H1 (cell line): ENCODE data around the gene BRI3BP. TPM values are rescaled to one million over a fixed set of nuclear protein-coding genes. Genes with fewer than 3 reads are reported as not detected.

Experiments used
- CTCF ChIA-PET: fragments of 300-600 bp; sonication (Branson Sonifier 250); formaldehyde crosslinking; loops from one replicate; lab custom pipeline; 2021; ENCODE audit not compliant: partially characterized antibody; lab: Charles Lee
- POLR2A ChIA-PET: fragments of 300-600 bp; sonication (Branson Sonifier 250); formaldehyde crosslinking; loops from one replicate; lab custom pipeline; 2021; ENCODE audit warnings: inconsistent platforms; ENCODE audit not compliant: partially characterized antibody; lab: Charles Lee
- DNase-seq, 2 experiments: peaks; one replicate each; pipeline versions ENCODE4 v3.0.0 to v3.0.0-alpha.2; 2010 to 2022; ENCODE audit warnings: low spot score in 2 of 2, low read depth in 1 of 2, mixed read lengths in 1 of 2
- FAIRE-seq: peaks from 2 replicates; lab custom pipeline; 2011; peaks lifted over from hg19 to GRCh38; lab: Jason Lieb, UNC
- H2AFZ ChIP-seq: 2 replicates; pipeline ENCODE4 v1.8.1; 2012; ENCODE audit warnings: low read length, inconsistent platforms
- H2AK5ac ChIP-seq: 2 replicates; pipeline ENCODE4 v1.6.1; 2013; ENCODE audit warnings: low read depth, low read length
- H2BK120ac ChIP-seq: replicated peaks from 2 replicates; pipeline ENCODE3; 2013; ENCODE audit warnings: low read depth, low read length, inconsistent platforms
- H2BK12ac ChIP-seq: 2 replicates; pipeline ENCODE4 v1.6.1; 2013; ENCODE audit warnings: low read depth, low read length
- H2BK15ac ChIP-seq: 2 replicates; pipeline ENCODE4 v1.6.1; 2013; ENCODE audit warnings: low read length
- H2BK20ac ChIP-seq: 2 replicates; pipeline ENCODE4 v1.6.1; 2013; ENCODE audit warnings: low read length
- H2BK5ac ChIP-seq: 2 replicates; pipeline ENCODE4 v1.6.1; 2013; ENCODE audit warnings: low read depth, low read length
- H3K14ac ChIP-seq: 2 replicates; pipeline ENCODE4 v1.6.1; 2013; ENCODE audit warnings: inconsistent platforms; ENCODE audit not compliant: insufficient read length
- H3K18ac ChIP-seq: 2 replicates; pipeline ENCODE4 v1.6.1; 2013; ENCODE audit warnings: low read length; ENCODE audit errors: extremely low read depth
- H3K23ac ChIP-seq: 2 replicates; pipeline ENCODE4 v1.6.1; 2013; ENCODE audit warnings: inconsistent platforms; ENCODE audit not compliant: insufficient read length
- H3K23me2 ChIP-seq: 2 replicates; pipeline ENCODE4 v1.6.1; 2013; ENCODE audit warnings: low read depth, low read length
- H3K27ac ChIP-seq: 2 replicates; pipeline ENCODE4 v1.6.1; 2011; ENCODE audit warnings: low read depth, low read length, inconsistent platforms
- H3K27me3 ChIP-seq, 4 experiments: replicated peaks in 1 of 4; 1 replicate in 1 of 4; 2 replicates in 3 of 4; pipeline versions ENCODE4 v1.6.1 to v1.8.1; 2011 to 2013; ENCODE audit warnings: low read length in 3 of 4, mild to moderate bottlenecking in 3 of 4, inconsistent platforms in 2 of 4, mixed read lengths in 2 of 4, moderate library complexity in 1 of 4; ENCODE audit not compliant: control insufficient read depth in 3 of 4, insufficient read depth in 3 of 4; ENCODE audit errors: extremely low read depth in 1 of 4
- H3K36me3 ChIP-seq, 4 experiments: 2 replicates each; pipeline versions ENCODE4 v1.6.1 to v1.8.1; 2011 to 2013; ENCODE audit warnings: mild to moderate bottlenecking in 4 of 4, low read length in 3 of 4, moderate library complexity in 2 of 4, control low read depth in 1 of 4, inconsistent platforms in 1 of 4; ENCODE audit not compliant: insufficient read depth in 4 of 4, control insufficient read depth in 2 of 4
- H3K4ac ChIP-seq: replicated peaks from 2 replicates; pipeline ENCODE3; 2013; ENCODE audit warnings: low read length, low read depth, mixed read lengths, inconsistent platforms; ENCODE audit not compliant: insufficient read length
- H3K4me1 ChIP-seq, 4 experiments: replicated peaks in 1 of 4; 1 replicate in 1 of 4; 2 replicates in 3 of 4; pipeline versions ENCODE4 v1.6.1 to v1.8.1; 2011 to 2013; ENCODE audit warnings: low read length in 3 of 4, inconsistent platforms in 2 of 4, mixed read lengths in 1 of 4; ENCODE audit not compliant: insufficient read depth in 4 of 4, control insufficient read depth in 3 of 4
- H3K4me2 ChIP-seq, 2 experiments: 2 replicates each; pipeline versions ENCODE4 v1.6.1 to v1.8.1; 2011 to 2013; ENCODE audit warnings: low read depth in 2 of 2, low read length in 2 of 2, control low read depth in 1 of 2, inconsistent platforms in 1 of 2, mild to moderate bottlenecking in 1 of 2; ENCODE audit not compliant: insufficient read depth in 1 of 2
- H3K4me3 ChIP-seq, 4 experiments: fragments of 200-600, 300-600 bp in 1 of 4; sonication (generic), shearing (Covaris generic), sonication (Bioruptor Twin) in 1 of 4; 2 replicates each; pipeline versions ENCODE4 v1.5.1 to v1.8.1; 2011 to 2016; ENCODE audit warnings: low read length in 4 of 4, low read depth in 3 of 4, control low read depth in 2 of 4, inconsistent platforms in 2 of 4, mild to moderate bottlenecking in 2 of 4, mixed read lengths in 1 of 4, moderate library complexity in 1 of 4; ENCODE audit not compliant: insufficient read depth in 2 of 4; ENCODE audit errors: extremely low read depth in 1 of 4
- H3K56ac ChIP-seq: replicated peaks from 2 replicates; pipeline ENCODE3; 2013; ENCODE audit warnings: low read depth, mild to moderate bottlenecking, mixed read lengths, low read length, inconsistent platforms; ENCODE audit not compliant: insufficient read length
- H3K79me1 ChIP-seq: 2 replicates; pipeline ENCODE4 v1.6.1; 2013; ENCODE audit warnings: low read depth, low read length, control low read depth
- H3K79me2 ChIP-seq, 2 experiments: 2 replicates each; pipeline versions ENCODE4 v1.6.1 to v1.8.1; 2012 to 2013; ENCODE audit warnings: low read length in 2 of 2, mild to moderate bottlenecking in 2 of 2, inconsistent platforms in 1 of 2; ENCODE audit not compliant: insufficient read depth in 2 of 2, control insufficient read depth in 1 of 2
- H3K9ac ChIP-seq, 4 experiments: replicated peaks in 1 of 4; 1 replicate in 1 of 4; 2 replicates in 3 of 4; pipeline versions ENCODE4 v1.6.1 to v1.8.1; 2011 to 2013; ENCODE audit warnings: low read depth in 3 of 4, low read length in 3 of 4, control low read depth in 2 of 4, mild to moderate bottlenecking in 2 of 4, moderate library complexity in 2 of 4, inconsistent platforms in 1 of 4; ENCODE audit errors: extremely low read depth in 1 of 4
- H3K9me3 ChIP-seq, 2 experiments: 2 replicates each; pipeline versions ENCODE4 v1.6.1 to v1.8.1; 2012 to 2013; ENCODE audit warnings: mild to moderate bottlenecking in 2 of 2, moderate library complexity in 2 of 2, control low read depth in 1 of 2, inconsistent platforms in 1 of 2, low read depth in 1 of 2, low read length in 1 of 2, mixed read lengths in 1 of 2; ENCODE audit not compliant: insufficient read depth in 2 of 2
- H4K20me1 ChIP-seq, 2 experiments: replicated peaks in 1 of 2; 2 replicates each; pipeline versions ENCODE3 to v1.8.1; 2011 to 2013; ENCODE audit warnings: inconsistent platforms in 2 of 2, low read length in 2 of 2, mild to moderate bottlenecking in 1 of 2; ENCODE audit not compliant: insufficient read depth in 2 of 2, control insufficient read depth in 1 of 2
- H4K5ac ChIP-seq: 2 replicates; pipeline ENCODE4 v1.6.1; 2013; ENCODE audit warnings: low read length, low read depth, mixed read lengths, inconsistent platforms; ENCODE audit not compliant: insufficient read length
- H4K8ac ChIP-seq: 2 replicates; pipeline ENCODE4 v1.8.0; 2013; ENCODE audit warnings: mild to moderate bottlenecking, moderate library complexity, low read length, inconsistent platforms; ENCODE audit not compliant: insufficient read depth; ENCODE audit errors: extremely low read depth
- H4K91ac ChIP-seq: replicated peaks from 2 replicates; pipeline ENCODE3; 2013; ENCODE audit warnings: low read length, mixed read lengths, inconsistent platforms; ENCODE audit not compliant: insufficient read length
- CBX8 ChIP-seq: fragments of 300-800, 300-1000 bp; sonication (generic); IDR thresholded peaks from 2 replicates; pipeline ENCODE4 v1.7.1; 2016; ENCODE audit warnings: low read depth, low read length, borderline replicate concordance
- JUN ChIP-seq: IDR thresholded peaks from 2 replicates; pipeline ENCODE4 v1.6.1; 2011; ENCODE audit warnings: low read depth, mild to moderate bottlenecking, improper control_type of control experiment, low read length
- KDM1A ChIP-seq: fragments of 200-600, 300-600 bp; sonication (generic); IDR thresholded peaks from 2 replicates; pipeline ENCODE4 v1.7.1; 2016; ENCODE audit warnings: mild to moderate bottlenecking, low read length, borderline replicate concordance
- KDM4A ChIP-seq: IDR thresholded peaks from one replicate; pipeline ENCODE4 v1.7.1; 2012; ENCODE audit warnings: low read depth, mild to moderate bottlenecking, moderate library complexity, low read length, inconsistent platforms; ENCODE audit not compliant: severe bottlenecking
- MAFK ChIP-seq: IDR thresholded peaks from 2 replicates; pipeline ENCODE4 v1.6.1; 2012; ENCODE audit warnings: low read depth, mild to moderate bottlenecking, improper control_type of control experiment, low read length
- POLR2A ChIP-seq, 2 experiments: IDR thresholded peaks; 1 replicate in 1 of 2; 2 replicates in 1 of 2; pipeline ENCODE4 v1.6.1; 2011; ENCODE audit warnings: low read depth in 2 of 2, low read length in 2 of 2, mild to moderate bottlenecking in 2 of 2; ENCODE audit errors: control extremely low read depth in 1 of 2
- RXRA ChIP-seq: IDR thresholded peaks from 2 replicates; pipeline ENCODE4 v1.6.1; 2011; ENCODE audit warnings: low read depth, mild to moderate bottlenecking, low read length, moderate library complexity; ENCODE audit not compliant: insufficient read depth
- SIRT6 ChIP-seq: IDR thresholded peaks from one replicate; pipeline ENCODE4 v1.7.1; 2012; ENCODE audit warnings: low read length, inconsistent platforms
- SP2 ChIP-seq: IDR thresholded peaks from 2 replicates; pipeline ENCODE4 v1.6.1; 2012; ENCODE audit warnings: mild to moderate bottlenecking, low read length, inconsistent platforms
- SP4 ChIP-seq: IDR thresholded peaks from 2 replicates; pipeline ENCODE4 v1.6.1; 2012; ENCODE audit warnings: low read length, inconsistent platforms
- SUZ12 ChIP-seq: fragments of 200-600 bp; sonication (generic); IDR thresholded peaks from 2 replicates; pipeline ENCODE4 v1.6.1; 2012; ENCODE audit warnings: mild to moderate bottlenecking, inconsistent platforms, low read length, moderate library complexity, mixed read lengths
- WGBS, 2 experiments: shearing (Covaris generic) in 1 of 2; methylation state at CpG; one replicate each; pipeline versions ENCODE4 v1.1.6 to v1.1.7; 2013 to 2015; ENCODE audit warnings: low lambda C conversion rate in 2 of 2, mixed read lengths in 2 of 2, inconsistent platforms in 1 of 2, low coverage in 1 of 2, missing lambda C conversion rate in 1 of 2; ENCODE audit not compliant: insufficient replicate concordance in 2 of 2, insufficient coverage in 1 of 2, insufficient read length in 1 of 2; ENCODE audit errors: extremely low coverage in 1 of 2, missing lambda C conversion rate in 1 of 2; 5-methylcytosine and 5-hydroxymethylcytosine counted together
- polyA plus RNA-seq, 7 experiments: library from polyadenylated mRNA; depleted of rRNA in 3 of 7; stranded (reverse) in 5 of 7; unstranded in 2 of 7; fragments of >200 nt in 5 of 7; fragments of 200-250 nt in 2 of 7; gene quantifications; 1 replicate in 5 of 7; 2 replicates in 1 of 7; 4 replicates in 1 of 7; pipeline versions ENCODE4 v1.2.1 to v1.2.3, GENCODE V29; 2011 to 2013; ENCODE audit warnings: missing spikeins in 2 of 7, mixed read lengths in 2 of 7
- total RNA-seq: library from RNA; stranded (reverse); fragmentation: NEBNext Ultra II Directional; extraction: Animal tissue kit (Norgen Biotek cat#: 25700); gene quantifications from 2 replicates; pipeline ENCODE4 v1.2.1, GENCODE V29; 2021
- TF ChIP-seq, protein P1 (sequence below): IDR thresholded peaks from 2 replicates; pipeline ENCODE4 v1.6.1; 2011; ENCODE audit warnings: low read depth, mild to moderate bottlenecking, low read length; ENCODE audit not compliant: insufficient read depth
- TF ChIP-seq, protein P2 (sequence below): IDR thresholded peaks from 2 replicates; pipeline ENCODE4 v1.6.1; 2012; ENCODE audit warnings: low read length, inconsistent platforms

BRI3BP gene
- total and polyA plus RNA-seq, 2 of the 8 experiments (the other 6 are each of a cell fraction or from before 2014, with no cell fraction given) = 5.4 to 14.2 TPM

DNA sequence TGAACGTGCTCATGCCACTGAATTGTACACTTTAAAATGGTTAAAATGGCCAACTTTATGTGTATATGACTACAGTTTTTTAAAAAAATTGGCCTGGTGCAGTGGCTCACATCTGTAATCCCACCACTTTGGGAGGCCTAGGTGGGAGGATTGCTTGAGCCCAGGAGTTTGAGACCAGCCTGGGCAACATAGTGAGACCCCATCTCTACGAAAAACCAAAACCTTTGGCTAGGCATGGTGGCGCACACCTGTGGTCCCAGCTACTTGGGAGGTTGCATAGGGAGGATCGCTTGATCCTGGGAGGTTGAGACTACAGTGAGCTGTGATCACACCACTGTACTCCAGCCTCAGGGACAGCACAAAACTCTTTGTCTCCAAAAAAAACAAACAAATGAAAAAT lies 5.3 kb downstream of the BRI3BP start:
- H2AFZ ChIP-seq = no peak overlapping the region
- no peak overlapping the region for H4K5ac ChIP-seq
- peaks cover 7% of the 10 kb centered on the region for H3K79me1 ChIP-seq
- peaks cover 12% of the 10 kb centered on the region for H3K23me2 ChIP-seq
- no peaks in the 10 kb centered on the region; a peak in 1 of 7 replicates for H3K27me3 ChIP-seq
- H3K36me3 ChIP-seq = no peaks in the 10 kb centered on the region
- CTCF ChIA-PET = interaction anchor here (0.6 kb wide), 1 partner anchor 794 kb away, joined by 4 read pairs; no protein-coding TSS in a partner anchor
- WGBS, 2 experiments = 94% methylated on average over 4 of the region's 4 CpGs; no CpG with 5 or more reads in 1 of the 2 experiments
- H3K18ac ChIP-seq = no peak overlapping the region
- no peak overlapping the region for H2BK5ac ChIP-seq
- H3K4me3 ChIP-seq = no peak overlapping the region
- no peak overlapping the region for H3K4ac ChIP-seq
- no peak overlapping the region for H2BK12ac ChIP-seq
- no peak for DNase-seq
- H4K91ac ChIP-seq = no peak overlapping the region
- no peak overlapping the region for H3K4me2 ChIP-seq
- no peak overlapping the region for H3K27ac ChIP-seq
- H2BK20ac ChIP-seq = no peak overlapping the region
- H3K14ac ChIP-seq = no peak overlapping the region
- no peak overlapping the region for H4K8ac ChIP-seq
- POLR2A ChIA-PET = interaction anchor here (0.6 to 1.2 kb wide), 3 partner anchors 38 to 46 kb away, joined by 3 read pairs; no protein-coding TSS in a partner anchor
- peaks cover 0 to 8% (median 3%) of the 10 kb centered on the region in 4 experiments; a peak in 5 of 7 replicates for H3K4me1 ChIP-seq
- H3K56ac ChIP-seq = no peak overlapping the region
- H3K9me3 ChIP-seq = no peaks in the 10 kb centered on the region
- H3K9ac ChIP-seq = no peak overlapping the region
- H2AK5ac ChIP-seq = no peak overlapping the region
- H3K79me2 ChIP-seq = peaks cover 14 to 81% of the 10 kb centered on the region in 2 experiments
- no peak overlapping the region for H2BK120ac ChIP-seq
- FAIRE-seq = no peak
- H2BK15ac ChIP-seq = no peak overlapping the region
- no peak overlapping the region for H3K23ac ChIP-seq
- H4K20me1 ChIP-seq = peaks cover 4 to 8% of the 10 kb centered on the region in 2 experiments
- TF ChIP-seq SIRT6 = no peak
- no peak for TF ChIP-seq SP4
- TF ChIP-seq KDM1A = no peak
- TF ChIP-seq RXRA = no peak
- no peak for TF ChIP-seq CBX8
- TF ChIP-seq, protein P1, sequence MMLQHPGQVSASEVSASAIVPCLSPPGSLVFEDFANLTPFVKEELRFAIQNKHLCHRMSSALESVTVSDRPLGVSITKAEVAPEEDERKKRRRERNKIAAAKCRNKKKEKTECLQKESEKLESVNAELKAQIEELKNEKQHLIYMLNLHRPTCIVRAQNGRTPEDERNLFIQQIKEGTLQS = no peak
- TF ChIP-seq, protein P2, sequence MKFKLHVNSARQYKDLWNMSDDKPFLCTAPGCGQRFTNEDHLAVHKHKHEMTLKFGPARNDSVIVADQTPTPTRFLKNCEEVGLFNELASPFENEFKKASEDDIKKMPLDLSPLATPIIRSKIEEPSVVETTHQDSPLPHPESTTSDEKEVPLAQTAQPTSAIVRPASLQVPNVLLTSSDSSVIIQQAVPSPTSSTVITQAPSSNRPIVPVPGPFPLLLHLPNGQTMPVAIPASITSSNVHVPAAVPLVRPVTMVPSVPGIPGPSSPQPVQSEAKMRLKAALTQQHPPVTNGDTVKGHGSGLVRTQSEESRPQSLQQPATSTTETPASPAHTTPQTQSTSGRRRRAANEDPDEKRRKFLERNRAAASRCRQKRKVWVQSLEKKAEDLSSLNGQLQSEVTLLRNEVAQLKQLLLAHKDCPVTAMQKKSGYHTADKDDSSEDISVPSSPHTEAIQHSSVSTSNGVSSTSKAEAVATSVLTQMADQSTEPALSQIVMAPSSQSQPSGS = no peak
- TF ChIP-seq SP2 = no peak
- TF ChIP-seq KDM4A = no peak
- TF ChIP-seq SUZ12 = no peak
- no peak for TF ChIP-seq MAFK
- TF ChIP-seq JUN = no peak
- no peak for TF ChIP-seq POLR2A (IDR thresholded peaks at IDR 0.05; ENCODE audit: control extremely low read depth in 1 of 2, low read depth in 2 of 2, low read length in 2 of 2)
